OCI-LY3 (cell line): ENCODE measurements around the gene AQP5.

Source experiments
- H2AFZ ChIP-seq: fragments of 200-600, 300-600 bp; shearing (Covaris generic); 2 replicates; pipeline ENCODE4 v1.6.0; 2014; ENCODE audit warnings: antibody characterized with exemption, low read depth, low read length
- H3K27ac ChIP-seq: fragments of 200-600, 300-600 bp; sonication (generic); 2 replicates; pipeline ENCODE4 v1.5.1; 2014; ENCODE audit warnings: mild to moderate bottlenecking, low read length, moderate library complexity, mixed read lengths
- H3K27me3 ChIP-seq: fragments of 200-600, 300-600 bp; sonication (generic); 2 replicates; pipeline ENCODE4 v1.6.1; 2014; ENCODE audit warnings: low read depth, low read length, mixed read lengths
- H3K36me3 ChIP-seq: fragments of 200-600, 300-600 bp; sonication (generic); replicated peaks from 2 replicates; pipeline ENCODE3; 2014; ENCODE audit warnings: low read depth, low read length, mixed read lengths
- H3K4me1 ChIP-seq: fragments of 300-600, 200-600 bp; sonication (generic); 2 replicates; pipeline ENCODE4 v1.6.1; 2014; ENCODE audit warnings: low read length, mixed read lengths
- H3K4me2 ChIP-seq: fragments of 200-600, 300-600 bp; sonication (generic); 2 replicates; pipeline ENCODE4 v1.6.1; 2014; ENCODE audit warnings: low read length, mixed read lengths
- H3K4me3 ChIP-seq: fragments of 300-600, 200-600 bp; sonication (generic); 2 replicates; pipeline ENCODE4 v1.5.1; 2014; ENCODE audit warnings: antibody characterized with exemption, mild to moderate bottlenecking, low read length, moderate library complexity
- H3K79me2 ChIP-seq: fragments of 300-600, 200-600 bp; shearing (Covaris generic); 2 replicates; pipeline ENCODE4 v1.6.1; 2014; ENCODE audit warnings: mild to moderate bottlenecking, low read length, mixed read lengths
- H3K9ac ChIP-seq: fragments of 300-600, 200-600 bp; shearing (Covaris generic); 2 replicates; pipeline ENCODE4 v1.6.0; 2014; ENCODE audit warnings: mild to moderate bottlenecking, low read length, moderate library complexity
- H3K9me3 ChIP-seq: fragments of 200-600, 300-600 bp; shearing (Covaris generic); 2 replicates; pipeline ENCODE4 v1.6.1; 2014; ENCODE audit warnings: low read length, mixed read lengths; ENCODE audit not compliant: insufficient read depth
- H4K20me1 ChIP-seq: fragments of 200-600, 300-600 bp; sonication (generic); 2 replicates; pipeline ENCODE4 v1.6.1; 2016; ENCODE audit warnings: low read length, mixed read lengths; ENCODE audit not compliant: insufficient read depth
- EZH2phosphoT487 ChIP-seq: fragments of 200-600 bp; shearing (Covaris generic); IDR thresholded peaks from 2 replicates; pipeline ENCODE4 v1.6.1; 2018; ENCODE audit warnings: antibody characterized with exemption, mixed run types, low read depth
- TF ChIP-seq, protein P1 (sequence below): fragments of 200-600, 300-600 bp; sonication (generic); IDR thresholded peaks from 2 replicates; pipeline ENCODE4 v1.5.1; 2014; ENCODE audit warnings: antibody characterized with exemption, low read length, low read depth

The AQP5 gene

DNA sequence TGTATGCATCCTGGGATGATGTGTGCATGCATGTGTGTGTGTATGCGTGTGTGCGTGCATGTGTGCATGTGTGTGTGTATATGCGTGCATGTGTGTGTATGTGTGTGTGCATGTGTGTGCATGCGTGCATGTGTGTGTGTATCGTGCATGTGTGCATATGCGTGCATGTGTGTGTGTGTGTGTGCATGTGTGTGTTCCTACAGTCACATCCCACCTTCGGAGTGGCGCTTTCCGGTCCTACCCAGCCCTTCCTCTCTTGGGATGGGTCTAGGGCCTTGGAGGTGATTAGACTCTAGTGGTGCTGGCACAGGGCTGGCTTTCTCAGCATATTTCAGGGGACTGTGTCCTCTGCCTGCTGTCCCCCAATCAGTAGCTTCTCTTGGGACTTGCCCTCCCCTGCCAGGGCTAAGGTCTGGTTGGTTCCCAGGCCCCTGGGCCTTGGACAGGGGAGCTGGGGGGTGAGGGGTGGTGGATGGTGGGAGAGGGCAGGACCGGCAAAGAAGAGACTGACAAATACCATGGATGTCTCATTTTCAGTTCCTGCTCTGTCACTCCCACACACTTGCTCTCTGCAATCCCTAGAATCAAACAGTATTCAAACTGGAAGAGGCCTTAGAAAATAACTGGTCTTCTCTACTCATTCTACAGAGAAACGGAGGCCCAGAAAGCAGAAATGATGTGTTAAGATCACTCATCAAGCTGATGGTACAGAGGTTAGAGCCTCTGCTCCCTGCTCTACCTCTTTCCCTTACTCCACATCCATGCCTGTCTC, 36.1 kb upstream of the AQP5 start:
- no peaks in the 10 kb centered on the region for H4K20me1 ChIP-seq
- no peak overlapping the region for H3K4me3 ChIP-seq
- no peaks in the 10 kb centered on the region for H3K9me3 ChIP-seq
- no peak overlapping the region for H2AFZ ChIP-seq
- 0 out of 2 replicates have a peak, but pooled peaks cover 5% of the 10 kb centered on the region for H3K27me3 ChIP-seq
- no peaks in the 10 kb centered on the region for H3K36me3 ChIP-seq
- H3K9ac ChIP-seq = no peak overlapping the region
- no peaks in the 10 kb centered on the region for H3K4me1 ChIP-seq
- no peaks in the 10 kb centered on the region for H3K79me2 ChIP-seq
- no peak overlapping the region for H3K27ac ChIP-seq
- no peak overlapping the region for H3K4me2 ChIP-seq
- TF ChIP-seq, protein P1, sequence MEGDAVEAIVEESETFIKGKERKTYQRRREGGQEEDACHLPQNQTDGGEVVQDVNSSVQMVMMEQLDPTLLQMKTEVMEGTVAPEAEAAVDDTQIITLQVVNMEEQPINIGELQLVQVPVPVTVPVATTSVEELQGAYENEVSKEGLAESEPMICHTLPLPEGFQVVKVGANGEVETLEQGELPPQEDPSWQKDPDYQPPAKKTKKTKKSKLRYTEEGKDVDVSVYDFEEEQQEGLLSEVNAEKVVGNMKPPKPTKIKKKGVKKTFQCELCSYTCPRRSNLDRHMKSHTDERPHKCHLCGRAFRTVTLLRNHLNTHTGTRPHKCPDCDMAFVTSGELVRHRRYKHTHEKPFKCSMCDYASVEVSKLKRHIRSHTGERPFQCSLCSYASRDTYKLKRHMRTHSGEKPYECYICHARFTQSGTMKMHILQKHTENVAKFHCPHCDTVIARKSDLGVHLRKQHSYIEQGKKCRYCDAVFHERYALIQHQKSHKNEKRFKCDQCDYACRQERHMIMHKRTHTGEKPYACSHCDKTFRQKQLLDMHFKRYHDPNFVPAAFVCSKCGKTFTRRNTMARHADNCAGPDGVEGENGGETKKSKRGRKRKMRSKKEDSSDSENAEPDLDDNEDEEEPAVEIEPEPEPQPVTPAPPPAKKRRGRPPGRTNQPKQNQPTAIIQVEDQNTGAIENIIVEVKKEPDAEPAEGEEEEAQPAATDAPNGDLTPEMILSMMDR = no peak
- no peak for TF ChIP-seq EZH2phosphoT487

DNA sequence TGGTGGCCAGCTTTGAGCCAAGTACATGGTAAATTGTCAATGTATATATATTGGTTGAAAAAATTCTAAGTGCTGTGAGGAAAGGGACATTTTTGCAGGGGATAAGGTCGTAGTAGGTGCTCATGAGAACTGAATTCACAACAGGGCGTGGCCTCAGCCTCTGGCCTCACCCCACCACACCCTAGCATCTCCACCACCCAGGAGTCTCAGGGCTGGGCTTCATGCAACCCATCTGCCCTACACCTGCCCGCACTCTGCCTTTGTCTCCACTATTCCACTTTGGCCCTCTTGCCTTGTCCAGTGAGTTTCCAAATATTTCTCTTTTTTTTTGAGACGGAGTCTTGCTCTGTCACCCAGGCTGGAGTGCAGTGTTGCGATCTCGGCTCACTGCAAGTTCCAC, 33.2 kb upstream of the AQP5 start:
- Histone ChIP-seq H3K27ac (no peak overlapping the region), H3K9ac (no peak overlapping the region), H3K4me1 (no peaks in the 10 kb centered on the region), H3K4me2 (no peak overlapping the region), H2AFZ (no peak overlapping the region), H3K36me3 (no peaks in the 10 kb centered on the region), H3K27me3 (peaks cover 9% of the 10 kb centered on the region; the same call in 1 of the 2 replicates), H3K4me3 (no peak overlapping the region), H4K20me1 (no peaks in the 10 kb centered on the region), H3K79me2 (no peaks in the 10 kb centered on the region), H3K9me3 (no peaks in the 10 kb centered on the region)
- TF ChIP-seq, protein P1 = no peak
- TF ChIP-seq EZH2phosphoT487 = no peak

DNA sequence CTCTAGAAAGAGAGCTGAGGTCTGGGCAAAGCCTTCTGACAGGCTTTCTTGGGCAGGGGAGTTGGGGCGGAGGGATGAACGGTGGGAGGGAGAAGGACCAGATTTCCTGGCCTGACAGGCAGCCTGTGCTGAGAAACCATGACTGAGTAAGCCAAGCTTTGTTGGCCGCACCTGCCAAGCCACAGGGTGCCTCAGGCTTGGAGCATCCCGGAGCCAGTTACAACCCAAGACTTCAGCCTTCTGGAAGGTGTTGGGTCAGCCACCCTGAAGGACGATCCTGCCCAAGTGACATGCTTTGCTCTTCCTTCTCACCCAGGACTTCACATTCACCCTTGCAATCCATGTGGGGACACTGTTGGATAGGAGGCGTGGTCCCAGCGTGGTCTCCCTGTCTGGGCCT, 32.1 kb upstream of the AQP5 start:
- H3K4me1 ChIP-seq = no peaks in the 10 kb centered on the region
- H3K79me2 ChIP-seq = no peaks in the 10 kb centered on the region
- no peaks in the 10 kb centered on the region for H4K20me1 ChIP-seq
- H3K4me2 ChIP-seq = no peak overlapping the region
- H3K4me3 ChIP-seq = no peak overlapping the region
- no peak overlapping the region for H3K27ac ChIP-seq
- no peak for TF ChIP-seq EZH2phosphoT487
- TF ChIP-seq, protein P1 = no peak
- peaks cover 9% of the 10 kb centered on the region; the same call in 1 of the 2 replicates for H3K27me3 ChIP-seq
- H3K9ac ChIP-seq = no peak overlapping the region
- no peak overlapping the region for H2AFZ ChIP-seq
- H3K36me3 ChIP-seq = no peaks in the 10 kb centered on the region
- H3K9me3 ChIP-seq = no peaks in the 10 kb centered on the region

DNA sequence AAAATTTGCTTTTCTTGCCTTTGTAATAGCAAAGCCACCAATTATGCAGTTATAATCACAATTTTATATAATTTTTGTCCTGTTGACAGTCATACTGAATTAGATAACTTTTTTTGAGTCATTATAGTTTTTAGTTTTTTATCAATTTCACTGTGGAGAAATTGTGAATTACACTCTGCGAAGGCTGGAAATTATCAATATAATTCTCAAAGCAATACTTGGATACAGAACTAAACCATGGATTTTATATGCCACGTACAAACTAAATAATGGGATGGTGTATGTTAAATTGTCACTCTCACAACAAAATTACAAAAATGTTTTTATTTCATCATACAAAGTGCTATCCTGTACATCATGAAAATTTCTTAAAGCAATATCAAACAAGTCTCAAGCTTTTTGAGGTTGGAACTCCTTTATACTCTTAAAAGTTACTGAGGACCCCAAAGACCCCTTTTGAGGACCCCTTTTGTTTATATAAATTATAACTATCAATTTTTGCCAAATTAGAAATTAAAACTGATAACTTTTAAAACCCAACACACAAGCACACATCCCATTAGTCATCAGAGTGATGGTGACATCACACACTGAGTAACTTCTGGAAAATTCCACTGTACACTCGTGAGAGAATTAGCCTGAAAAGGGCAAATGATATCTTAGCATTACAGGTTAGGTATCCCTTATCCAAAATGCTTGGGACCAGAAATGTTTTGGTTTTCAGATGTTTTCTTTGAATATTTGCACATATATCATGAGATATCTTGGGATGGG, 31.0 kb upstream of the AQP5 start:
- no peak overlapping the region for H3K4me2 ChIP-seq
- H3K4me1 ChIP-seq = no peaks in the 10 kb centered on the region
- H3K27ac ChIP-seq = no peak overlapping the region
- H4K20me1 ChIP-seq = no peaks in the 10 kb centered on the region
- no peaks in the 10 kb centered on the region for H3K9me3 ChIP-seq
- no peaks in the 10 kb centered on the region for H3K36me3 ChIP-seq
- H3K4me3 ChIP-seq = no peak overlapping the region
- H3K9ac ChIP-seq = no peak overlapping the region
- TF ChIP-seq, protein P1 = no peak
- no peak for TF ChIP-seq EZH2phosphoT487
- H2AFZ ChIP-seq = no peak overlapping the region
- H3K79me2 ChIP-seq = no peaks in the 10 kb centered on the region
- peaks cover 17% of the 10 kb centered on the region for H3K27me3 ChIP-seq
